B cell (primary cell): ENCODE results near the gene KLK14.

ENCODE experiments used
- EZH2 ChIP-seq: IDR thresholded peaks from 2 replicates; pipeline ENCODE4 v1.6.1; 2012; ENCODE audit warnings: borderline replicate concordance, low read depth, mild to moderate bottlenecking, moderate library complexity, low read length; ENCODE audit not compliant: insufficient read depth, poor library complexity, severe bottlenecking
- TF ChIP-seq, protein P1 (sequence below): fragments of 200-600 bp; IDR thresholded peaks from one replicate; pipeline ENCODE4 v1.8.0; 2022; ENCODE audit warnings: antibody characterized with exemption, mild to moderate bottlenecking

DNA sequence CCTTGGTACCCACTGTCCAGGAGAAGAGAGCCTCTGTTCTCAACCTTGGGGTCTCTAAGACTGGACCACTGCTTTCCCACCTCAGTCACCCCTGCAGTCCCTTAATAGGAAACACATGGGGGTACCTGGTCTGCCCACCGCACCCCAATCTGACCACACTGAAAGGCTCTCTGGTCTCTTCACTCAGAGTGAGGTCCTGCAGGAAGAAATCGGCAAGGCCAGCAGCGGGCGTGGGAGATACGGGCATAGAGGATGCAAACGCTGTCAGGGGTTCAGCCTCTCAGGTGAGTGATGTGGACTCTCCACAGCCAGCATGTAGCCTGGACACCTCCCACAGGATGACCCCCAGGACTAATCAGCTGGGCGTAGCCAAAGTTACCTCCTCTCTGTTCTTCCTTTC lies 45.5 kb upstream of the KLK14 start:
- TF ChIP-seq, protein P1, sequence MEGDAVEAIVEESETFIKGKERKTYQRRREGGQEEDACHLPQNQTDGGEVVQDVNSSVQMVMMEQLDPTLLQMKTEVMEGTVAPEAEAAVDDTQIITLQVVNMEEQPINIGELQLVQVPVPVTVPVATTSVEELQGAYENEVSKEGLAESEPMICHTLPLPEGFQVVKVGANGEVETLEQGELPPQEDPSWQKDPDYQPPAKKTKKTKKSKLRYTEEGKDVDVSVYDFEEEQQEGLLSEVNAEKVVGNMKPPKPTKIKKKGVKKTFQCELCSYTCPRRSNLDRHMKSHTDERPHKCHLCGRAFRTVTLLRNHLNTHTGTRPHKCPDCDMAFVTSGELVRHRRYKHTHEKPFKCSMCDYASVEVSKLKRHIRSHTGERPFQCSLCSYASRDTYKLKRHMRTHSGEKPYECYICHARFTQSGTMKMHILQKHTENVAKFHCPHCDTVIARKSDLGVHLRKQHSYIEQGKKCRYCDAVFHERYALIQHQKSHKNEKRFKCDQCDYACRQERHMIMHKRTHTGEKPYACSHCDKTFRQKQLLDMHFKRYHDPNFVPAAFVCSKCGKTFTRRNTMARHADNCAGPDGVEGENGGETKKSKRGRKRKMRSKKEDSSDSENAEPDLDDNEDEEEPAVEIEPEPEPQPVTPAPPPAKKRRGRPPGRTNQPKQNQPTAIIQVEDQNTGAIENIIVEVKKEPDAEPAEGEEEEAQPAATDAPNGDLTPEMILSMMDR, result no peak
- no peak for TF ChIP-seq EZH2
